IPS DF 4.7 (cell line): ENCODE results near the gene PHF24.
A peak's percentile ranks its signal among the peaks of the same experiment; 100 is the strongest.

Experiments
- DNase-seq: peaks from one replicate; pipeline ENCODE4 v3.0.0-alpha.2; 2013; ENCODE audit warnings: low spot score; ENCODE audit errors: extremely low read depth

Gene PHF24

DNA sequence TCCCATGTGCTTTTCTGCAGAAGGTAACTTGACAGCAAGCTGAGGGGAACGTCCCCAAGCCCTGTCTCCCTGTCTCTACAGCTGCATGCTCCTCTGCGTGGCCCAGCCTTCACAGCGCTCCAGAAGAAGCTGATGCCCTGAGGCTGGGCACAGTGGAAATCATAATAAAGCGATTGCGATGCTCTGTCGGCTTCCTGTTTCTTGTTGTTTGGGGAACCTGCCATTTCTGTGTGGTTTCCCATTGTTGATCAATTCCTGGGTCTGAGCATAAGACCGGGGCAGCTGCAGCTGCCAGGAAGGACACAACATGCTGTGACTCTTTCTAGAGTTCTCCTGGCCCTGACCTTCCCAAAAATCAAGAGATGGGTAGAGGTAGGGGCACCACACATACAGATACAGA, 24.3 kb downstream of the PHF24 start:
- no peak for DNase-seq

GRCh38 chr9:34983209-34983608, 25.1 kb downstream of the PHF24 start:
- no peak for DNase-seq

DNA sequence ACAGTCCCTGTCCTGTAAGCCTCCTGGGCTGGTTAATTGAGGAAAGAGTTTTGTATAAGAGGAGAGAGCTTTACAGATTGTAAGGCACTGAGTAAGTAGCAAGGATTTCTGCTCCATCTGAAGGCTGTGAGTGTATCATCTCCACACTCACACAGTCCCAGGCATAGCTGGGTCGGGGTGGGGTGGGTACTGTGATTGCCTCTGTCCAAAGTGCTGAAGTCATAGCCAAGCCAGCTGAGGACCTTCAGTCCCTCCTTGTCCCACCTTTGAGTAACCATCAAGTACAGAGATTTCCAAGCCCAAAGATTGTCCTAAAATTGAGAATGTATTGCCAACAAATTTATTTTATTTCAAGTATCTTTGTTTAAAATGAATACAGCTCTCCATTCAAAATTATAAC, 26.0 kb downstream of the PHF24 start:
- no peak for DNase-seq

- no peak for DNase-seq
Measured at GRCh38 chr9:34985311-34985899, 27.3 kb downstream of the PHF24 start.

- no peak for DNase-seq
Measured at GRCh38 chr9:34986540-34987047, 28.5 kb downstream of the PHF24 start.

- no peak for DNase-seq
Measured at GRCh38 chr9:34987160-34987901, 29.2 kb downstream of the PHF24 start.

DNA sequence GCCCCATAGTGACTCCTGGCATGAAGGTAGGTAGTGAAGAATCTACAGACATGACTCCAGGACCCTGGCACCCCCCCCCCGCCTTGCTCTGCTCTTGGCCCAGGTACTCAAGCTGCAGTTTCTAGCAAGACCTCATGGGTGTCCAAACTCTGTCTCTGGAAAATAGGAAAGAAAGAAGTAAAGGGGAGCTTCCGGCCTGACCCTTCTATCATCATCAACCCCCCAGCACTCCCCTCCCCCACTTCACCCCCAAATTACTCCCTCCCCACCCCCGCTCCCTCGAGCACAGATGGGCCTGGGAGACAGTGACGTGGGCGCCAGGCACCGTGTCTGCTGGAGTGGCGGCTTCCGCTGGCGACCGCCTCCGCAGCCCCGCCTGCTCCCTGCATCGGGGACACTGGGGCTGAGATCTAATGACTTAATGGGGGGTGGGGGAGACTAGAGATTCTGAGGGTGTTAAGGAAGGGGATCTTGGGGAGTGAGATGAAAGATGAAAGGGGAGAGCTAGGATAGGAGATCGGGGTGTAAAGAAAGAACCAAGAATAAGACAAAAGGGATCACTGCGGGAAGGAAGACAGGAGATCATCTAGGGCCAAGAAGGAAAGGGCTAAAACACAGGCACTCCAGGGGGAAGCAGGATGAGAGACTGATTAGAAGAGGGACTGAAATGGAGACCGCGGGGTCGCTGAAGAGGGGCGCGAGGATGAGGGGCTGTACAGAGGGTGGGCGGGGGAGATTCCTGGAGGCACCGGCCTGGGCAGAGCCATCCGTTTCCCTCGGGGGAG, 30.3 kb downstream of the PHF24 start:
- no peak for DNase-seq

DNA sequence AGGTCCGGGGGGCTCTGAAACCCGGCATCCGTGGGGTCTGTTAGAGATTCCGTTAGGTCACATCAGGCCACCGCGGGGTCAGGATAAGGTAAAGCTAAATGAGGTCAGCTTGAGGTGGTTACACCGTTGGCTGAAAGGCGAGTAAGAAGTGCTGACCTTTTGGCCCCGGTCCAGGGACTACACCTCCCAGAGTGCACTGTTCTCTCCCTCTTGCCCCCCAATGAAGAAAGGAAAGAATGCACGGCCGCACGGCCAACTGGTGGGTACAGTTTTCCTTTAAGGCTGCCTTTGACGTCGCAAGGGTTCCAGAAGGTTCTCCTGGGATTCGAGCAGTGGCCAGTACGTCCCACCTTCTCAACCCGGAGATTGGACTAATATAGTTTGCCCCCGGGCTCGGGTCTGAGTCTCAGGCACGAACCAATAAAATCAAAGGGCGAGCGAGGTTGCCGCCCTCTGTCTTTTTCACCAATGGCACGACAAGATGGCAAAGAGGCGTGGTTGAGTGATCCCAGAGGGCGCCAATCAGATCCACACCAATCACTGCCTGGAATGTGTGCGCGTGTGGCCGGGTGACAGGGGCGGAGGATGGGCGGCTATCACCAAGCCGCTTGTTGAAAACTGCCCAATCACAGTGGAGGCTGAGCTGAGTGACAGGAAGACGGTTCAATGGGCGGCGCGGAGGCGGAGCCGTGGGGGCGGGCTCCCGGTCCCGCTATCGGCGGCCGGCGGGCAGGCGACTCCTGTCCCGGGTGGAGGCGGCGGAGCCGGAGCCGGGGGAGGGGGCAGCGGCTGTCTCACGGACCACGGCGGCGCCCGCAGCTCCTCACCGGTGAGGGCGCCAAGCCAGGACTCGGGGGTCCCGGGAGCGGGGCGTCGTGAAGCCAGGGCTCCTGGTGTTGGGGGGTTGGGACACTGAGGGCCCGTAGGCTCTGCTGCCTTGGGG, 31.2 kb downstream of the PHF24 start, which contains the start of gene DNAJB5:
Gene DNAJB5 (plus strand): TSS at position 743 of the 943 bp plus-strand sequence. CDS start 886 bp downstream, outside the sequence.
- peak; percentile 99 for DNase-seq

- DNase-seq, result no peak
Measured at GRCh38 chr9:34989946-34990635, 32.0 kb downstream of the PHF24 start.

GRCh38 chr9:34990908-34991606, 33.0 kb downstream of the PHF24 start:
- DNase-seq, result no peak

DNA sequence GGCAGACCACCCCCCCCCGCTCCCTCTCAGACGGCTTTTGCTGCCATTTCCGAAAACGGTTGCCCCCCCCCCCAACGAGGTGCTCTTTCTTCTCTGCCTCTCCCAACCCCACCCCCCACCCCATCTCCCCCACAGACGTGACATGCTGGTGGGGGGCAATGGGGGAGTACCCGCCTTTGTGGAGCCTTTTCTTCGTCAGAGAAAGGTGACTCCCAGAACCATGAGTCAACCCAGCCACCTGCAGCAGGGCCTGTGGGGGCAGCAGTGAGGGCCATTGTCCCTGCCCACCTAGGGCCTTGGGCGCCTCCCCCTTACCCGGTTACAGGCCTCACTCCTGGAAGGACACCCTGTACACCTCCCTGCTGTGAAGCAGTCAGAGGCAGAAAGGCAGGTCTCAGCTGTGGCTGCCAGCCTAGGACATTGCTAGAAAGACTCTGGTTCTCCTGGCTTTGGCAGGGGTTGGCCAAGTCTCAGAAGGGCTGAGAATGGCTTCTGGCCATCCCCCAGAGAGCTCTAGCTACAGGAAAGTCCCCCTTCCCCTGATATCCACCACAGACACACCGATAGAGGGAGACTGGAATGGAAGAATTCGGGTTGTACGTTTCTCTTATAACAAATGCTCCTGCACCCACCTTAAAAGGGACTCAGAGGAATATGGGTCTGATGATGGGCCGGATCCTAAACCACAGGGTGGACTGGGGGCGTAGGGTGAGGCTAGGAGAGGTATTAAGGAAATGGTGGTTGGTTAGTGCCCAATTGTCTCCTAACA, 33.7 kb downstream of the PHF24 start:
- DNase-seq, result no peak

GRCh38 chr9:34992376-34992951, 34.4 kb downstream of the PHF24 start:
- DNase-seq, result no peak

DNA sequence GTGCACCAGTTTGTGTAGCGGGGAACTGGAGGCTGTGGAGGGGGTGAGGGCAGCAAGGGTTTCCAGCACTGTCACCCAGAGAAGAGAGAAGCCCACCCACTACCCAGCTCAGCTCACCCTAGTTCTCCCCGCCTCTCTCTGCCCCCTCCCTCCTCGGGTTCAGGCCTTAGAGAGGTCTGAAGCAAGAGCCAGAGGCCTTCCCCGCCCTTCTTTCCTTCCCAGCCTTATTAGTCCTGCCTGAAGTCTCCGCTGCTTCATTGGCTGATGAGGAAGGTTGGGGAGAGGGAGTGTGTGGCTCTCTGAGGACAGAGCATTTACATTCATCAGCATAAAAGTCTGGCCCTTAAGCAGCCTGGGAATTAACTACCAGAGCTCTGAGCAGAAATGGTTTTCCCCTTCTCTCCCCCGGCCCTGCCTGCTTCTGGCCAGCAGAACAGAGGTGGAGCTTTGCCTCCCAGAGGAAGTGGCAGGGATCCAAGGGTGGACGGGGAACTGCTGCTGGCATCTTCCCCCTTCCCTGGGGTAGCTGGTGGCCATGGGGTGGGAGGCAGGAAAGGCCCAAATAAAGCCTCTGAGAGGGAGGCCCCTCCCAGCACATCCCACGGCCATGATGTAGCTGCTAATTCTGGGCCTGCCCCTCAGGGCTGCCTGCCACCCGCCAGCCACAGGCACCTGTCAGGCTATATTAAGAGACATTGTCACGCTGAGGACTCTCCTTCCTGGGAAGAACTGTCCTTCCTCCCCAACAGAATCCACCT, 35.6 kb downstream of the PHF24 start:
- DNase-seq, result no peak

DNA sequence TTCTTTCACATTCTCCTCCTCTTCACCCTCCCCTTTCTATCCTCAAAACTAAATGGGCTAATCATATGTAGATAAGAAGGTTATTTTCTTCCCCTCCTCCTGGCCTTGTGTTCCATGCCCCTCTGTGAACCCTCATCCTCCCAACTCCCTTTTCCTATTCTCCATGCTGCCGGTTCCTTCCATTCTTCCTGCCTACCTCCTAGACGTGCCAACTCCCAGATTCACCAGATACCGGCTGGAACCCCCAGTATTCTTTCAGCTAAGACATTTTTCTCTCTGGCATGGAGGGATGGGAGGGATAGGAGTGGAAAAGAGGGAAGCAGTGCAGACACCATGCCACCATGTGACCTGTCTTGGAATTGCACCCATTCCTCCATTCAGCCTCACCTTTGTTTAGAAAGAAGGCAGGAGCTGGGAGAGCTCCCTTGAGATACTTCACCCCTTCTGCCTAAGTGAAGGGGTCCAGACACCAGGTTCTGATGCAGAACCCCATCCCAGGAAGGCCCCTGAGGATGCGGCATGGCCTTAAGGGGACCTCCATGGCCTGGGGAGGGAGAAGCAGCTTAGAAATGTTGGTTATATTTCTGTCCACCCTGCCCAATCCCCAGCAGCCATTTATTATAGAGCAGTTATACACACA, 36.3 kb downstream of the PHF24 start:
- no peak for DNase-seq

GRCh38 chr9:34994900-34995669, 37.0 kb downstream of the PHF24 start:
- DNase-seq, result no peak

- no peak for DNase-seq
Measured at GRCh38 chr9:34995670-34996060, 37.6 kb downstream of the PHF24 start.
